ENCODE results near the gene ZC3H10. TPM values are rescaled to one million over a fixed set of nuclear protein-coding genes. Genes with fewer than 3 reads are reported as not detected.
"Not testable (repeated sequence)": the region's sequence is repeated elsewhere in the genome, so short reads cannot be mapped to it uniquely, and the experiment has no call there.

Gene ZC3H10
- polyA plus RNA-seq (2011; rRNA removed) (1.4 and 1.6 TPM in 2 replicates), polyA minus RNA-seq (2011; rRNA and poly(A)+ RNA removed) (2.9 and 3.7 TPM in 2 replicates)

GRCh38 chr12:56117778-56118687, at the start of gene ZC3H10:
Gene ZC3H10, plus strand, starts transcription at chr12:56118266. Its CDS starts 2,297 bp downstream, at chr12:56120563.
- Histone ChIP-seq H3K4me3 (ENCODE audit: low read depth, low read length) (peak within 1 kb of the TSS; percentile 72), H3K27me3 (ENCODE audit: control insufficient read depth, insufficient read depth, low read length) (no peaks in the 10 kb centered on the region), H3K36me3 (ENCODE audit: control insufficient read depth, insufficient read depth, low read length) (peaks cover 11% of the 10 kb centered on the region)
- CTCF ChIA-PET = interaction anchor here (0.6 to 6.8 kb wide), 21 partner anchors 9 to 342 kb away, joined by 3 to 134 read pairs (median 5); partner anchors contain the start of genes ANKRD52, CNPY2, COQ10A and ERBB3
- DNase-seq (ENCODE audit: low read depth) = peak; percentile 98
- POLR2A ChIA-PET = interaction anchor here (0.6 to 2.1 kb wide), 6 partner anchors 10 to 148 kb away, joined by 3 to 13 read pairs (median 6); partner anchors contain the start of genes ESYT1, MYL6, PA2G4 and RNF41
- peak; percentile 73 for TF ChIP-seq CTCF (IDR thresholded peaks at IDR 0.05; ENCODE audit: insufficient read depth, low read depth, low read length)

DNA sequence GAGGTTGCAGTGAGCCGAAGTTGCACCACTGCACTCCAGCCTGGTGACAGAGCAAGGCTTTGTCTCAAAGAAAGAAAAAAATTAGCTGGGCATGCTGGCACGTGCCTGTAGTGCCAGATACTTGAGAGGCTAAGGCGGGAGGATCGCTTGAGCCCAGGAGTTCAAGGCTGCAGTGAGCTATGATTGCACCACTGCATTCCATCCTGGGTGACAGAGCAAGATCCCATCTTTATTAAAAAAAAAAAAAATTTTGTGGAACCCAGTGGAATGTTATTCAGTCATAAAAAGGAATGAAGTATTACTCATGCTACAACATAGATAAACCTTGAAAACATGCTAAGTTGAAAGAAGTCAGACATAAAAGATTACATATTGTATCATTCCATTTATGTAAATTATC, 46.4 kb upstream of the ZC3H10 start:
- POLR2A ChIA-PET = no interaction called here
- CTCF ChIA-PET = interaction anchor here (0.9 to 1.2 kb wide), 2 partner anchors 25 to 33 kb away, joined by 3 read pairs; partner anchors contain the start of gene PA2G4
- no peaks in the 10 kb centered on the region for H3K36me3 ChIP-seq (ENCODE audit: control insufficient read depth, insufficient read depth, low read length)
- TF ChIP-seq CTCF (IDR thresholded peaks at IDR 0.05; ENCODE audit: insufficient read depth, low read depth, low read length) = no peak
- peak; percentile 23 for DNase-seq (ENCODE audit: low read depth)
- H3K27me3 ChIP-seq (ENCODE audit: control insufficient read depth, insufficient read depth, low read length) = no peaks in the 10 kb centered on the region
- H3K4me3 ChIP-seq (ENCODE audit: low read depth, low read length) = no peak overlapping the region

DNA sequence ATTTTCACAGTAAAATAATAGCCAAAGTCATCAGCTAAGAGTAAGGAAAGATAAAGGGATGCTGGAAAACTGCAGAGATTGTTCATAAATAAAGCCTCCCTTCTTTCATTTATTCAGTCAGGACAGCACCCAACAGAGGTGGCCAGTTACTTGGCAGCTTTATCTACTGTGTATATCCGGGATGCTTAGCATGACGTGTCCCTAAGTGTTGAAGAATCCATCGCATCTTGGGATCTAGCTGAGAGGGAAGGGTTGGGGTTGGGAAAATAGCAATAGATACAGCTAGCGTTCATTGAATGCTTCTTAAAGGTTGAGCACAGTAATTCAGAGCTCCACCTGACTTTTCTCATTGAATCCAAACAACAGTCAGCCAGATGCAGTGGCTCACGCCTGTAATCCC, 43.7 kb upstream of the ZC3H10 start:
- CTCF ChIA-PET = interaction anchor here (0.7 to 1.2 kb wide), 3 partner anchors 13 to 147 kb away, joined by 3 to 4 read pairs (median 3); partner anchors contain the start of gene RNF41
- POLR2A ChIA-PET = interaction anchor here (0.6 kb wide), 1 partner anchor 113 kb away, joined by 3 read pairs; no protein-coding TSS in a partner anchor

DNA sequence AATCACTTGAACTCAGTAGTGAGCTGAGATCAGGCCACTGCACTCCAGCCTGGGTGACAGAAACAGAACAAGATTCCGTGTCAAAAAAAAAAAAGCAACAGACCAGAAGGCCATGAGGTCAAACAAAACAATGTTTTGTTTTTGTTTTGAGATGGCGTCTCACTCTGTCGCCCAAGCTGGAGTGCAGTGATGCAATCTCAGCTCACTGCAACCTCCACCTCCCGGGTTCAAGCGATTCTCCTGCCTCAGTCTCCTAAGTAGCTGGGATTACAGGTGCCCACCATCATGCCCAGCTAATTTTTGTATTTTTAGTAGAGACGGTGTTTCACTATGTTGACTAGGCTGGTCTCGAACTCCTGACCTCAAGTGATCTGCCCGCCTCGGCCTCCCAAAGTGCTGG, 40.1 kb upstream of the ZC3H10 start:
- CTCF ChIA-PET; H3K27me3 ChIP-seq (ENCODE audit: control insufficient read depth, insufficient read depth, low read length); H3K36me3 ChIP-seq (ENCODE audit: control insufficient read depth, insufficient read depth, low read length); H3K4me3 ChIP-seq (ENCODE audit: low read depth, low read length); DNase-seq (ENCODE audit: low read depth); POLR2A ChIA-PET: not testable (repeated sequence)

More for the DNA sequence above, 43.7 kb upstream of the ZC3H10 start:
- H3K36me3 ChIP-seq (ENCODE audit: control insufficient read depth, insufficient read depth, low read length) = no peaks in the 10 kb centered on the region
- no peak overlapping the region for H3K4me3 ChIP-seq (ENCODE audit: low read depth, low read length)
- no peak for DNase-seq (ENCODE audit: low read depth)
- no peak for TF ChIP-seq CTCF (IDR thresholded peaks at IDR 0.05; ENCODE audit: insufficient read depth, low read depth, low read length)
- no peaks in the 10 kb centered on the region for H3K27me3 ChIP-seq (ENCODE audit: control insufficient read depth, insufficient read depth, low read length)

DNA sequence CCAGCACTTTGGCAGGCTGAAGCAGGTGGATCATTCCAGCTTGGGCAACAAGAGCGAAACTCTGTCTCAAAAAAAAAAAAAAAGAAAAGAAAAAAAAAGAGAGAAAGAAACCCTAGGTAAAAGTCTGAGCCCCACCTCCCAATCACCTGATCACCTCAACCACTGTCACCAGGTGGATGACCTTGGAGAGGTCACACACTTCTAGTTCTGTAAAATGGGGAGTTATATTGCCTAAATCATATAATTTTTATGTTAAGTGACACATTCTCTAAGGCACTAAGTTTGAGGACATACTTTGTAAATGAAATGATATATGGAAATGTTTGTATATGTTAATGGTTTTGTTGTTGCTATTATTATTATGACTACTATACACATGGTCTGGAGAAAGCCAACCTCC, 39.6 kb upstream of the ZC3H10 start:
- DNase-seq (ENCODE audit: low read depth) = no peak

More for the DNA sequence above, 39.6 kb upstream of the ZC3H10 start:
- TF ChIP-seq CTCF (IDR thresholded peaks at IDR 0.05; ENCODE audit: insufficient read depth, low read depth, low read length) = no peak
- Histone ChIP-seq H3K36me3 (ENCODE audit: control insufficient read depth, insufficient read depth, low read length) (no peaks in the 10 kb centered on the region), H3K4me3 (ENCODE audit: low read depth, low read length) (no peak overlapping the region), H3K27me3 (ENCODE audit: control insufficient read depth, insufficient read depth, low read length) (peaks cover 4% of the 10 kb centered on the region)
- CTCF ChIA-PET = interaction anchor here (0.9 to 3.3 kb wide), 9 partner anchors 10 to 41 kb away, joined by 3 to 20 read pairs (median 4); partner anchors contain the start of genes PA2G4 and ZC3H10
- POLR2A ChIA-PET = no interaction called here

Measured in BJ (cell line).